Neural crest cell (in vitro differentiated cells): ENCODE results near the gene PDK2. TPM values are rescaled to one million over a fixed set of nuclear protein-coding genes. Genes with fewer than 3 reads are reported as not detected.
A peak's percentile ranks its signal among the peaks of the same experiment; 100 is the strongest.

Source experiments
- DNase-seq: peaks from one replicate; pipeline ENCODE4 v3.0.0; 2021; ENCODE audit warnings: low read depth, mixed read lengths, low spot score
- H3K27ac Mint-ChIP-seq: one replicate; pipeline ENCODE4 v1.8.0; 2021; ENCODE audit warnings: mild to moderate bottlenecking, mixed read lengths; ENCODE audit not compliant: unreplicated experiment
- H3K27me3 Mint-ChIP-seq: 2 replicates; pipeline ENCODE4 v1.8.0; 2021; ENCODE audit warnings: low read depth, mild to moderate bottlenecking, mixed read lengths
- H3K36me3 Mint-ChIP-seq: 2 replicates; pipeline ENCODE4 v1.8.0; 2021; ENCODE audit warnings: low read depth, mild to moderate bottlenecking, mixed read lengths
- H3K4me1 Mint-ChIP-seq: 2 replicates; pipeline ENCODE4 v1.8.0; 2021; ENCODE audit warnings: mixed read lengths
- H3K4me3 Mint-ChIP-seq: one replicate; pipeline ENCODE4 v1.8.0; 2021; ENCODE audit warnings: mild to moderate bottlenecking, mixed read lengths
- H3K9me3 Mint-ChIP-seq: 2 replicates; pipeline ENCODE4 v1.8.0; 2021; ENCODE audit warnings: mixed read lengths
- CTCF ChIP-seq: fragments of 200-600 bp; sonication (generic); conservative IDR thresholded peaks from 2 replicates; pipeline ENCODE4 v1.5.0; 2021; ENCODE audit warnings: antibody characterized with exemption, mild to moderate bottlenecking
- long read RNA-seq: library from polyadenylated mRNA; unstranded; transcript quantifications from one replicate; pipeline ENCODE4 v2.0.0, GENCODE V29; 2020
- total RNA-seq: library from RNA; stranded (reverse); gene quantifications from 2 replicates; pipeline ENCODE4 v1.2.1, GENCODE V29; 2021

PDK2 gene
- total RNA-seq = 21.6 and 24.6 TPM in 2 replicates
- long read RNA-seq, transcript PDK2-203 (11 exons, 3,440 nt) = major isoform, 5 of 6 reads
- long read RNA-seq, partial matches to known transcripts = 0 of 6 reads
- long read RNA-seq, other reads (novel, unspliced or antisense) = 1 of 6 reads

GRCh38 chr17:50094753-50095619, at the start of gene PDK2:
PDK2 (plus strand) TSS chr17:50095351; CDS start chr17:50095436, 85 bp downstream.
- peak; percentile 88 for DNase-seq
- Mint-ChIP-seq H3K9me3 (no peaks in the 10 kb centered on the region), H3K27me3 (no peaks in the 10 kb centered on the region), H3K4me1 (peaks cover 21% of the 10 kb centered on the region), H3K36me3 (no peaks in the 10 kb centered on the region), H3K4me3 (peak within 1 kb of the TSS; percentile 93), H3K27ac (peak within 1 kb of the TSS; percentile 96)
- TF ChIP-seq CTCF = no peak

GRCh38 chr17:50046179-50046578, 49.0 kb upstream of the PDK2 start:
- Mint-ChIP-seq H3K4me1 (peaks cover 19% of the 10 kb centered on the region), H3K36me3 (no peaks in the 10 kb centered on the region), H3K27ac (no peak overlapping the region), H3K9me3 (no peaks in the 10 kb centered on the region), H3K4me3 (no peak overlapping the region), H3K27me3 (no peaks in the 10 kb centered on the region)
- no peak for TF ChIP-seq CTCF
- no peak for DNase-seq

GRCh38 chr17:50046667-50047066, 48.5 kb upstream of the PDK2 start:
- Mint-ChIP-seq H3K36me3 (no peaks in the 10 kb centered on the region), H3K9me3 (no peaks in the 10 kb centered on the region), H3K4me1 (peaks cover 22% of the 10 kb centered on the region), H3K27me3 (no peaks in the 10 kb centered on the region), H3K27ac (no peak overlapping the region), H3K4me3 (no peak overlapping the region)
- TF ChIP-seq CTCF = no peak
- no peak for DNase-seq

GRCh38 chr17:50047083-50047482, 48.1 kb upstream of the PDK2 start:
- Mint-ChIP-seq H3K36me3 (no peaks in the 10 kb centered on the region), H3K9me3 (no peaks in the 10 kb centered on the region), H3K4me3 (no peak overlapping the region), H3K27me3 (peaks cover 3% of the 10 kb centered on the region), H3K27ac (no peak overlapping the region), H3K4me1 (peaks cover 26% of the 10 kb centered on the region)
- TF ChIP-seq CTCF = no peak
- DNase-seq = no peak

- DNase-seq = no peak
These were observed 47.5 kb upstream of the PDK2 start for GRCh38 chr17:50047488-50048126.

More at GRCh38 chr17:50047488-50048126, 47.5 kb upstream of the PDK2 start:
- no peak for TF ChIP-seq CTCF
- Mint-ChIP-seq H3K9me3 (no peaks in the 10 kb centered on the region), H3K27ac (peak overlapping the region; percentile 62), H3K36me3 (no peaks in the 10 kb centered on the region), H3K27me3 (peaks cover 3% of the 10 kb centered on the region), H3K4me3 (no peak overlapping the region), H3K4me1 (peaks cover 31% of the 10 kb centered on the region)
